ENCODE data around the gene LRIG3.
"Not testable (repeated sequence)": the region's sequence is repeated elsewhere in the genome, so short reads cannot be mapped to it uniquely, and the experiment has no call there.

The LRIG3 gene

DNA sequence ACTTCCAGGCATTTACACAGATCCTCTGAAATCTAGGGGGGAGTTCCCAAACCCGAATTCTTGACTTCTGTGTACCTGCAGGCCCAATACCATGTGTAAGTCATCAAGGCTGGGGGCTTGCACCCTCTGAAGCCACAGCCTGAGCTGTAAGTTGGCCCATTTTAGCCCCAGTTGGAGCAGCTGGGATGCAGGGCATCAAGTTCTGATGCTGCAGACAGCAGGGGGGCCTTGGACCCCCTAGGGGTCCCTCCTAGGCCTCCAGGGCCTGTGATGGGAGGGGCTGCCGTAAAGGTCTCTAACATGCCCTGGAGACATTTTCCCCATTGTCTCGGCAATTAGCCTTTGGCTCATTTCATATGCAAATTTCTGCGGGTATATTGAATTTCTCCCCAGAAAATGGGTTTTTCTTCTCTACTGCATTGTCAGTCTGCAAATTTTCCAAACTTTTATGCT lies 59.5 kb downstream of the LRIG3 start:
- TF ChIP-seq, protein P1, sequence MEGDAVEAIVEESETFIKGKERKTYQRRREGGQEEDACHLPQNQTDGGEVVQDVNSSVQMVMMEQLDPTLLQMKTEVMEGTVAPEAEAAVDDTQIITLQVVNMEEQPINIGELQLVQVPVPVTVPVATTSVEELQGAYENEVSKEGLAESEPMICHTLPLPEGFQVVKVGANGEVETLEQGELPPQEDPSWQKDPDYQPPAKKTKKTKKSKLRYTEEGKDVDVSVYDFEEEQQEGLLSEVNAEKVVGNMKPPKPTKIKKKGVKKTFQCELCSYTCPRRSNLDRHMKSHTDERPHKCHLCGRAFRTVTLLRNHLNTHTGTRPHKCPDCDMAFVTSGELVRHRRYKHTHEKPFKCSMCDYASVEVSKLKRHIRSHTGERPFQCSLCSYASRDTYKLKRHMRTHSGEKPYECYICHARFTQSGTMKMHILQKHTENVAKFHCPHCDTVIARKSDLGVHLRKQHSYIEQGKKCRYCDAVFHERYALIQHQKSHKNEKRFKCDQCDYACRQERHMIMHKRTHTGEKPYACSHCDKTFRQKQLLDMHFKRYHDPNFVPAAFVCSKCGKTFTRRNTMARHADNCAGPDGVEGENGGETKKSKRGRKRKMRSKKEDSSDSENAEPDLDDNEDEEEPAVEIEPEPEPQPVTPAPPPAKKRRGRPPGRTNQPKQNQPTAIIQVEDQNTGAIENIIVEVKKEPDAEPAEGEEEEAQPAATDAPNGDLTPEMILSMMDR (IDR thresholded peaks at IDR 0.05; ENCODE audit: low read length, missing control alignments): no peak
- no peak for DNase-seq (ENCODE audit: low read depth)
- H3K4me3 ChIP-seq (replicated peaks; ENCODE audit: low read depth, low read length): no peak overlapping the region

DNA sequence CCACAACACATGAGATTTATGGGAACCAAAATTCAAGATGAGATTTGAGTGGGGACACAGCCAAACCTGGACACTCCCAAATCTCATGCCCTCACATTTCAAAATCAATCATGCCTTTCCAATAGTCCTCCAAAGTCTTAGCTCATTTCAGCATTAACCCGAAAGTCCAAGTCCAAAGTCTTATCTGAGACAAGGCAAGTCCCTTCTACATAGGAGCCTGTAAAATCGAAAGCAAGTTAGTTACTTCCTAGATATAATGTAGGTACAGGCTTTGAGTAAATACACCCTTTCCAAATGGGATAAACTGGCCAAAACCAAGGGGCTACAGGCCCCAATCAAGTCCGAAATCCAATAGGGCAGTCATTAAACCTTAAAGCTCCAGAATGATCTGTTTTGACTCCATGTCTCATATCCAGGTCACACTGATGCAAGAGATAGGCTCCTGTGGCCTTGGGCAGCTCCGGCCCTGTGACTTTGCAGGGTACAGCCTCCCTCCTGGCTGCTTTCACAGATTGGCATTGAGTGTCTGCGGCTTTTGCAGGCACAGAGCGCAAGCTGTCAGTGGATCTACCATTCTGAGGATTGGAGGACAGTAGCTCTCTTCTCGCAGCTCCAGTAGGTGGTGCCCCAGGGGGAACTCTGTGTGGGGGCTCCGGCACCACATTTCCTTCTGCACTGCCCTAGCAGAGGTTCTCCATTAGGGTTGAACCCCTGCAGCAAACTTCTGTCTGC lies 60.1 kb downstream of the LRIG3 start:
- TF ChIP-seq, protein P1 (IDR thresholded peaks at IDR 0.05; ENCODE audit: low read length, missing control alignments): no peak
- DNase-seq (ENCODE audit: low read depth): no peak

DNA sequence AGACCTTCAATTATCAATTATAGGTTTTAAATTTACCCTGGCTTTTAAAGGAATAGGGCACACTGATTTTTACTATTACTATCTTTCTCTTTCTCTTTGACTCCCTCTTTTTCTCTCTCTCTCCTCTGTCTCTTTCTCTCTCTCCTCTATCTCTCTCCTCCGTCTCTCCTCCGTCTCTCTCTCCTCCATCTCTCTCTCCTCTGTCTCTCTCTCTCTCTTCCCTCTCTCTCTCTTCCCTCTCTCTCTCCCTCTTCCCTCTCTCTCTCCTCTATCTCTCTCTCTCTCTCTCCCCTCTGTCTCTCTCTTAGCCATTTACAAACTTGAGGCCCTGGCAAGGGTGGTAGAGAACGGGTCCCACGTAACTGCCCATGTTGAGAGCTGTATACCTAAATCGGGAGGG lies 62.3 kb downstream of the LRIG3 start:
- H3K4me3 ChIP-seq (replicated peaks; ENCODE audit: low read depth, low read length): no peak overlapping the region
- DNase-seq (ENCODE audit: low read depth): no peak
- TF ChIP-seq, protein P1 (IDR thresholded peaks at IDR 0.05; ENCODE audit: low read length, missing control alignments): no peak

More for the DNA sequence above, 60.1 kb downstream of the LRIG3 start:
- H3K4me3 ChIP-seq (replicated peaks; ENCODE audit: low read depth, low read length): no peak overlapping the region

- not testable (repeated sequence) for H3K4me3 ChIP-seq (replicated peaks; ENCODE audit: low read depth, low read length); DNase-seq (ENCODE audit: low read depth)
Measured at GRCh38 chr12:58857206-58857605, 63.1 kb downstream of the LRIG3 start.

DNA sequence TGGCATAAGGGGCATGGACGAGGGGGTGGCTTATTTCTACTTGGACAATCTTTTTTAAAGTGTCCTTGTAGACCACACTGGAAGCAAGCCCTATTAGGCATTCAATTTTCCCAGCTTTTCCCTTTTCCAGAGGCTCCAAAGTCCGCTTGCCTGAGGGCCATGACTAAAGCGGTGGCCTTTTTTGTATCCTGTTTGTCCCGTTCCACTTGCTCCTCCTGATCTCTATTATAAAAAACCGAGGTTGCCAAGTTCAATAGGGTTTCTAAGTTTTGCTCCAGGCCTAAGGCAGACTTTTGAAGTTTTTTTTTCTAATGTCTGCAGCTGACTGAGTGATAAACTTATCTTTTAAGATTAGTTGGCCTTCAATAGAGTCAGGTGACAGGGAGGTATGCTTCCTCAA lies 64.7 kb downstream of the LRIG3 start:
- H3K4me3 ChIP-seq (replicated peaks; ENCODE audit: low read depth, low read length); DNase-seq (ENCODE audit: low read depth): not testable (repeated sequence)

GRCh38 chr12:58850826-58851225 lies 69.5 kb downstream of the LRIG3 start:
- no peak overlapping the region for H3K4me3 ChIP-seq (replicated peaks; ENCODE audit: low read depth, low read length)
- TF ChIP-seq, protein P1 (IDR thresholded peaks at IDR 0.05; ENCODE audit: low read length, missing control alignments): no peak
- DNase-seq (ENCODE audit: low read depth): no peak

GRCh38 chr12:58847901-58848600 lies 72.3 kb downstream of the LRIG3 start:
- DNase-seq (ENCODE audit: low read depth): no peak
- no peak overlapping the region for H3K4me3 ChIP-seq (replicated peaks; ENCODE audit: low read depth, low read length)
- TF ChIP-seq, protein P1 (IDR thresholded peaks at IDR 0.05; ENCODE audit: low read length, missing control alignments): no peak

DNA sequence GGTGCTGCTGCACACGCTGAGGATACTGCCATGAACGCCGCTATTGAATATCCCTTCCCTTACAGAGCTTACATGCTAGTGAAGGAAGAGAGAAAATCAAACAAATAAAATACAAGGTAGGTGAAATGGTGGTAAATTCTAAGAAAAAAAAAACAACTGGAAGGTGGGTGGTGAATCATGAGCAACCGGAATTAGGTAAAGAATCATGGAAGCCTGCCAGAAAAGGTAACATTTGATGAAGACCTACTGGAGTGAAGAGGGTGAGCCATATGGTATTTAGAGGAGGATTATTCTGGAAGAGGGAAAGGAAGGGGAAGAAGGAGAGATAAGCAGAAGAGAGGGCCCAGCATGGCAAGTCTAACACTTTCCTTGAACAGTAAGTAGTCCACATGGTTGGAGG lies 76.1 kb downstream of the LRIG3 start:
- DNase-seq (ENCODE audit: low read depth): no peak
- no peak overlapping the region for H3K4me3 ChIP-seq (replicated peaks; ENCODE audit: low read depth, low read length)
- TF ChIP-seq, protein P1 (IDR thresholded peaks at IDR 0.05; ENCODE audit: low read length, missing control alignments): no peak

All from fibroblast of pulmonary artery (primary cell).